IPS DF 19.7 (cell line): ENCODE data around the gene GAS6.

ENCODE experiments used
- DNase-seq: peaks from one replicate; pipeline ENCODE4 v3.0.0-alpha.2; 2013; ENCODE audit warnings: low read depth, low spot score

GAS6 gene

GRCh38 chr13:113851826-113852535 is 11.9 kb downstream of the GAS6 start:
- no peak for DNase-seq

GRCh38 chr13:113851480-113851803 is 12.4 kb downstream of the GAS6 start:
- DNase-seq, result no peak

GRCh38 chr13:113850722-113851479 is 13.0 kb downstream of the GAS6 start:
- DNase-seq, result no peak

- no peak for DNase-seq
These were observed 13.7 kb downstream of the GAS6 start for GRCh38 chr13:113849981-113850721.

GRCh38 chr13:113849546-113849945 is 14.3 kb downstream of the GAS6 start:
- DNase-seq, result no peak

GRCh38 chr13:113848431-113849260 is 15.2 kb downstream of the GAS6 start:
- DNase-seq, result no peak

GRCh38 chr13:113848020-113848419 is 15.9 kb downstream of the GAS6 start:
- DNase-seq, result no peak

GRCh38 chr13:113846636-113847318 is 17.1 kb downstream of the GAS6 start:
- DNase-seq, result no peak

GRCh38 chr13:113845723-113846635 is 17.9 kb downstream of the GAS6 start:
- no peak for DNase-seq

- no peak for DNase-seq
These were observed 18.8 kb downstream of the GAS6 start for GRCh38 chr13:113845055-113845454.

GRCh38 chr13:113843864-113844556 is 19.9 kb downstream of the GAS6 start:
- no peak for DNase-seq

- DNase-seq, result no peak
These were observed 20.7 kb downstream of the GAS6 start for GRCh38 chr13:113843063-113843654.

GRCh38 chr13:113842336-113843062 is 21.4 kb downstream of the GAS6 start:
- DNase-seq, result no peak

GRCh38 chr13:113841353-113841650 is 22.6 kb downstream of the GAS6 start:
- no peak for DNase-seq

- DNase-seq, result no peak
These were observed 23.1 kb downstream of the GAS6 start for GRCh38 chr13:113840541-113841352.

- DNase-seq, result no peak
These were observed 24.2 kb downstream of the GAS6 start for GRCh38 chr13:113839536-113840204.

GRCh38 chr13:113838711-113839201 is 25.1 kb downstream of the GAS6 start:
- DNase-seq, result no peak
